ENCODE data around the gene TRAPPC12.

Gene TRAPPC12

GRCh38 chr2:3480352-3481010 is 101.0 kb downstream of the TRAPPC12 start (continued):
- TF ChIP-seq TOX (CRISPR knock-in tag; IDR thresholded peaks at IDR 0.05; ENCODE audit: borderline replicate concordance): no peak
- no peak for TF ChIP-seq POU6F1 (CRISPR knock-in tag; IDR thresholded peaks at IDR 0.05; ENCODE audit: borderline replicate concordance, low read depth)
- TF ChIP-seq ZNF70 (CRISPR knock-in tag; IDR thresholded peaks at IDR 0.05): no peak
- no peak for TF ChIP-seq PPARA (CRISPR knock-in tag; IDR thresholded peaks at IDR 0.05; ENCODE audit: borderline replicate concordance)
- TF ChIP-seq TSHZ2 (CRISPR knock-in tag; IDR thresholded peaks at IDR 0.05): no peak

GRCh38 chr2:3481011-3481400 is 101.5 kb downstream of the TRAPPC12 start:
- ATAC-seq: no peak

GRCh38 chr2:3481736-3482362 is 102.4 kb downstream of the TRAPPC12 start:
- no peak for ATAC-seq
- TF ChIP-seq TOX (CRISPR knock-in tag; IDR thresholded peaks at IDR 0.05; ENCODE audit: borderline replicate concordance) (no peak), ISL1 (CRISPR knock-in tag; IDR thresholded peaks at IDR 0.05) (no peak), CREB5 (CRISPR knock-in tag; IDR thresholded peaks at IDR 0.05; ENCODE audit: low read depth) (no peak), RARB (CRISPR knock-in tag; IDR thresholded peaks at IDR 0.05) (no peak), GLIS3 (CRISPR knock-in tag; IDR thresholded peaks at IDR 0.05) (no peak), TSHZ2 (CRISPR knock-in tag; IDR thresholded peaks at IDR 0.05) (no peak), ZC3H10 (CRISPR knock-in tag; IDR thresholded peaks at IDR 0.05) (no peak), PATZ1 (CRISPR knock-in tag; IDR thresholded peaks at IDR 0.05; ENCODE audit: borderline replicate concordance) (no peak), ZNF565 (CRISPR knock-in tag; conservative IDR thresholded peaks at IDR 0.05; ENCODE audit: low read depth) (no peak), ZFP3 (CRISPR knock-in tag; IDR thresholded peaks at IDR 0.05) (no peak), TCF4 (CRISPR knock-in tag; IDR thresholded peaks at IDR 0.05; ENCODE audit: borderline replicate concordance) (no peak), SNAI2 (CRISPR knock-in tag; IDR thresholded peaks at IDR 0.05) (no peak)

More at GRCh38 chr2:3481011-3481400, 101.5 kb downstream of the TRAPPC12 start:
- no peak for TF ChIP-seq ZC3H10 (CRISPR knock-in tag; IDR thresholded peaks at IDR 0.05)
- no peak for TF ChIP-seq ESRRG (CRISPR knock-in tag; IDR thresholded peaks at IDR 0.05)
- TF ChIP-seq ZFP3 (CRISPR knock-in tag; IDR thresholded peaks at IDR 0.05): no peak
- no peak for TF ChIP-seq TOX (CRISPR knock-in tag; IDR thresholded peaks at IDR 0.05; ENCODE audit: borderline replicate concordance)
- no peak for TF ChIP-seq ZNF8 (CRISPR knock-in tag; IDR thresholded peaks at IDR 0.05)
- TF ChIP-seq GLIS3 (CRISPR knock-in tag; IDR thresholded peaks at IDR 0.05): no peak
- no peak for TF ChIP-seq TCF4 (CRISPR knock-in tag; IDR thresholded peaks at IDR 0.05; ENCODE audit: borderline replicate concordance)
- no peak for TF ChIP-seq CREB5 (CRISPR knock-in tag; IDR thresholded peaks at IDR 0.05; ENCODE audit: low read depth)
- TF ChIP-seq SNAI2 (CRISPR knock-in tag; IDR thresholded peaks at IDR 0.05): no peak

Measured in SK-N-SH treated with all-trans-retinoic acid at 6 μM for 48 hours (cell line).